ENCODE results near the gene ANAPC4. TPM values are rescaled to one million over a fixed set of nuclear protein-coding genes. Genes with fewer than 3 reads are reported as not detected.

Gene ANAPC4
- total and polyA plus RNA-seq, 2 of the 8 experiments (the other 6 are each of a cell fraction or from before 2014, with no cell fraction given) = 8.7 to 31.6 TPM

DNA sequence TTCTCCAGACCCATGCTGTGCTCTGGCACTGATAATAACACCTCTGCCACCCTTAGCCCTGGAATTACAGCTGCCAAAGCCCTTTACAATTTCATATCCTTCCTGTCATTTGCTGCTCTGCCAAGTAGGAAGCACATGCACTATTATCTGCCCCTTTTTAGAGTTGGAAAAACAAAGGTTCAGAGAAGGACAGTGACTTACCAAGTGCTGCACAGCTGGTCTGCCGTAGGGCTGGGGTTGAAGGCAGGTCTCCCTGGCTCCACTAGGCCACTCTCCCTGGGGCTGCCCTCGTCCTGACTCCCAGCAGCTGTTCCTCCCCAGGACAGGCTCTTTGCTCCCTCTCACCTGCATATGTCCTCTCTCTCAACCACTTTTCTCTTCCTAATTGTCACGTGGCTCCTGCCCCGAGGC, 73.4 kb downstream of the ANAPC4 start:
- Histone ChIP-seq H4K20me1 (replicated peaks in 1 of 2; ENCODE audit: control insufficient read depth in 1 of 2, insufficient read depth in 2 of 2, low read length in 2 of 2) (no peaks in the 10 kb centered on the region), H3K27ac (ENCODE audit: low read depth, low read length) (no peak overlapping the region), H4K8ac (ENCODE audit: extremely low read depth, insufficient read depth, low read length) (no peak overlapping the region), H3K4me1 (replicated peaks in 1 of 4; ENCODE audit: control insufficient read depth in 3 of 4, insufficient read depth in 4 of 4, low read length in 3 of 4) (peaks cover 0 to 13% (median 3%) of the 10 kb centered on the region in 4 experiments; a peak in 5 of 7 replicates), H3K56ac (replicated peaks; ENCODE audit: insufficient read length, low read depth, low read length) (no peak overlapping the region), H3K79me2 (ENCODE audit: control insufficient read depth in 1 of 2, insufficient read depth in 2 of 2, low read length in 2 of 2) (no peaks in the 10 kb centered on the region), H3K23ac (ENCODE audit: insufficient read length) (no peak overlapping the region), H2AFZ (ENCODE audit: low read length) (no peak overlapping the region), H3K23me2 (ENCODE audit: low read depth, low read length) (no peaks in the 10 kb centered on the region), H2BK20ac (ENCODE audit: low read length) (no peak overlapping the region), H2AK5ac (ENCODE audit: low read depth, low read length) (no peak overlapping the region), H4K5ac (ENCODE audit: insufficient read length, low read depth, low read length) (no peak overlapping the region), H3K27me3 (replicated peaks in 1 of 4; ENCODE audit: control insufficient read depth in 3 of 4, extremely low read depth in 1 of 4, insufficient read depth in 3 of 4, low read length in 3 of 4) (no peaks in the 10 kb centered on the region), H3K79me1 (ENCODE audit: low read depth, low read length) (no peaks in the 10 kb centered on the region), H3K36me3 (ENCODE audit: control insufficient read depth in 2 of 4, insufficient read depth in 4 of 4, low read length in 3 of 4) (no peaks in the 10 kb centered on the region), H4K91ac (replicated peaks; ENCODE audit: insufficient read length, low read length) (peak overlapping the region; percentile 44), H2BK120ac (replicated peaks; ENCODE audit: low read depth, low read length) (no peak overlapping the region), H3K4me2 (ENCODE audit: insufficient read depth in 1 of 2, low read depth in 2 of 2, low read length in 2 of 2) (no peak overlapping the region), H3K14ac (ENCODE audit: insufficient read length) (no peak overlapping the region), H2BK12ac (ENCODE audit: low read depth, low read length) (peak overlapping the region; percentile 92), H3K18ac (ENCODE audit: extremely low read depth, low read length) (peak overlapping the region; percentile 54; the same call in 1 of the 2 replicates), H3K4ac (replicated peaks; ENCODE audit: insufficient read length, low read depth, low read length) (no peak overlapping the region), H2BK15ac (ENCODE audit: low read length) (no peak overlapping the region), H2BK5ac (ENCODE audit: low read depth, low read length) (0 out of 2 replicates have a peak overlapping the region, but pooled peaks have one; percentile 45), H3K9me3 (ENCODE audit: insufficient read depth in 2 of 2, low read depth in 1 of 2, low read length in 1 of 2) (no peaks in the 10 kb centered on the region), H3K4me3 (ENCODE audit: extremely low read depth in 1 of 4, insufficient read depth in 2 of 4, low read depth in 3 of 4, low read length in 4 of 4) (no peak overlapping the region), H3K9ac (replicated peaks in 1 of 4; ENCODE audit: extremely low read depth in 1 of 4, low read depth in 3 of 4, low read length in 3 of 4) (no peak overlapping the region)
- no peak for DNase-seq (ENCODE audit: low read depth in 1 of 2, low spot score in 2 of 2)
- CTCF ChIA-PET (ENCODE audit: partially characterized antibody) = interaction anchor here (1.0 to 3.5 kb wide), 2 partner anchors 10 to 317 kb away, joined by 4 to 21 read pairs; no protein-coding TSS in a partner anchor
- no peak for FAIRE-seq
- TF ChIP-seq CEBPB (IDR thresholded peaks at IDR 0.05; ENCODE audit: low read depth, low read length) (no peak), KDM1A (IDR thresholded peaks at IDR 0.05; ENCODE audit: borderline replicate concordance, low read length) (peak; percentile 56; the same call in 1 of the 2 replicates), EZH2 (IDR thresholded peaks at IDR 0.05; ENCODE audit: low read depth, low read length, severe bottlenecking) (no peak), BRCA1 (IDR thresholded peaks at IDR 0.05; ENCODE audit: low read depth, low read length) (no peak), PHF8 (conservative IDR thresholded peaks at IDR 0.05; ENCODE audit: low read depth, low read length) (no peak), SP1 (IDR thresholded peaks at IDR 0.05; ENCODE audit: low read depth, low read length) (no peak), BACH1 (IDR thresholded peaks at IDR 0.05; ENCODE audit: low read length) (no peak), GABPA (IDR thresholded peaks at IDR 0.05; ENCODE audit: borderline replicate concordance, insufficient read depth, low read length) (no peak)
- POLR2A ChIA-PET (ENCODE audit: partially characterized antibody) = no interaction called here
- 80% methylated on average over 4 of the region's 4 CpGs; no CpG with 5 or more reads in 1 of the 2 experiments for WGBS, 2 experiments (ENCODE audit: extremely low coverage in 1 of 2, insufficient coverage in 1 of 2, insufficient read length in 1 of 2, insufficient replicate concordance in 2 of 2, low coverage in 1 of 2, low lambda C conversion rate in 2 of 2, missing lambda C conversion rate in 1 of 2)

Data from H1 (cell line).